NCI-H510A treated with DMSO at 0.1 percent for 48 hours (cell line): ENCODE results near the gene KIF18B.

Source experiments
- DNase-seq: peaks from one replicate; lab custom pipeline; 2025; lab: John Stamatoyannopoulos, UW

The KIF18B gene

DNA sequence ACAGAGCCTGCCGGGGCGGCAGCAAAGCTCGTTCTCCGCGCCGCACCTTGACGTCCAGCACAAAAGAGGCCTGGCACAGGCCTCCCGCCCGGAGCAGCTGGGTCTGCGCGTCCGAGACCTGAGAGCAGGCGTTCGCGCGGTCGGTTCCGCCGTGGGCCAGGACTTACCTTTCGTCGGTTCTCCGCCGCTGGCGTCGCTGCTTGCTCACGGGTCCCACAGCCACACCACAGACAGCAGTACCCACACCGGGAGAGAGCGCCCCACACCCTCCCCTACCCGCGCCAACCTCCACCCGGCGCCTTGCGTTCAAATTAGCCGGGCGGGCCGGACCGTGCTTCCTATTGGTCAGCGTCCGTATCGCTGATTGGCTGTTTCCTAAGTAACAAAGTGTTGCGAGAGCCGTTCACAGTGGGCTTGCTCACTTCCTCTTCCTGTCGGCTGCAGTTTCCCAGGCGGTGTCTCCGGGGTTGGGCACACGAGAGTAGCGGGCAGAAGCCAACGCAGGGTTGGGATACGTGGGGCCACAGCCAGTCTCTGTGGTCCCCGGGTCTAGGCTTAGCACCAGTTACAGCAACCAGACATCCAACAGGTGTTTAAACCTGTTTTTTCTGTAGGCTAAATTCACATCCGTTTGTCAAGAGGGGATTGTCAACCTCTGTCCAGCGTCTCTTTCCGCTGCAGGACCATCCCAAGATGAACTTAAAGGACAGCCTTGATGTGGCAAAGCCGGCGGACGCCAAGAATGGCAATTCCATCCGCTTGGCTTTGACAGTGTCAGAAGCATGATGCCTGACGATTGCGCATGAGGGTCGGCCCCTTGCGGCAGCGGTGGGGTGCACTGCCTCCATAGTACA lies at the start of gene KIF18B:
KIF18B (minus strand) TSS at position 313 of the 854 bp plus-strand sequence. CDS start 11,429 bp downstream, outside the sequence.
- peak; percentile 93 for DNase-seq

- no peak for DNase-seq
Observed at GRCh38 chr17:44996304-44996703, 48.7 kb upstream of the KIF18B start.

DNA sequence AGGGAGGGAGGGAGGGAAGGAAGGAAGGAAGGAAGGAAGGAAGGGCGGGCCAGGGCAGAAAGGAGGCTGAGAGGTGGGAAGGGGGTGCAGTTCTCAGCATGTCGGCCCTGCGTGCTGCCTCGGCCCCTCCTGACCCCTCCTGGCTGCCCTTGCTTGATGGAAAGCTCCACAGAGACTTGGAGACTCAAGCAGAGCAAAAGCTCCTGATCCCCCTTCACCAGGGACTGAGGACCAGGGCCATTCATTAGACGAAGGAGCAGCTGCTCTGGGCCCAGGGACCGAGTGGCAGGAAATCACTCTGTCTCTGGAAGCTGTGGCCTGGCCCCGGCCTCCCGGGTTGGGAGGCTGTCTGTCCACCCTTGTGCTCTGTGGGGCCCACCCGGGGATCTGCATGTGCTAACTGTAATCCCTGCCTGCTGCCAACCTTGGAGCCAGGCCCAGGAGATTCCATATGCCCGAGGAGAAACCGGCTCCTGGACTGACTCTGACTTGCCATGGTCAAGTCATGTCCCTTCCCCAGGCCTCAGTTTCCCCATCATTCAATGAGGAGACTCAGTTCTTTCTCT lies 47.9 kb upstream of the KIF18B start:
- no peak for DNase-seq

DNA sequence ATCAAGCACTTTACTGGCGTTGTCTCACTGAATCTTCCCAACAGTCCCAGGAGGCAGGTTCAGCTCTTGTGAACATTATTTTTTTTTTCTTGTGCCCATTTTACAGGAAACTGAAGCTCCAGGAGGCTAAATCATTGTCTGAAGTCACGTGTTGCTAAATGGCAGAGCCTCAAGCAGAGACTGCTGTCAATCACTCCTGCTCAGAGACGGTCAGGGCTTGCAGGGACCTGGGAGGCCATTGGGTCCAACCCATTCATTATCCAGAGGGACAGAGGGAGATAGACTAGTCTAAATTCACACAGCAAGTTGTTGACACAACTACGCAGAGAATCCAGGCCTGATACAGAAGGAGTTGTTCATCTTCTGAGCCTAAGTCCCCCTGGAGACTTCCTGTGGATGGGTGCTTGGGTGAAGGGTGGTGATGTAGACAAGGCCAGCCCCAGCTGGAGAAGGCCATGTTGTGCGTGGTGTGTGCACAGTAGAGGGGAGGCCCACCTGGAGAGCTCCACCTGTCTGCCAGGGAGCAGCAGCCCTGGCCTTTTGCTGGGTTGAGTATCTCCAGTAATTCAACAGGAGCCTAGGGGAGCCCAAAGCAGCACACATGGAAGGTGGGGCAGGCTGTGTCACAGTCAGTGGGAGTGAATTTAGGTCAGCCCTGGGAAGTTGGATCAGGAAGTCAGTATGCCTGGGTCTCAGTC lies 44.8 kb upstream of the KIF18B start:
- DNase-seq: peak; percentile 71

GRCh38 chr17:44990994-44991393 lies 43.4 kb upstream of the KIF18B start:
- DNase-seq: peak; percentile 32

DNA sequence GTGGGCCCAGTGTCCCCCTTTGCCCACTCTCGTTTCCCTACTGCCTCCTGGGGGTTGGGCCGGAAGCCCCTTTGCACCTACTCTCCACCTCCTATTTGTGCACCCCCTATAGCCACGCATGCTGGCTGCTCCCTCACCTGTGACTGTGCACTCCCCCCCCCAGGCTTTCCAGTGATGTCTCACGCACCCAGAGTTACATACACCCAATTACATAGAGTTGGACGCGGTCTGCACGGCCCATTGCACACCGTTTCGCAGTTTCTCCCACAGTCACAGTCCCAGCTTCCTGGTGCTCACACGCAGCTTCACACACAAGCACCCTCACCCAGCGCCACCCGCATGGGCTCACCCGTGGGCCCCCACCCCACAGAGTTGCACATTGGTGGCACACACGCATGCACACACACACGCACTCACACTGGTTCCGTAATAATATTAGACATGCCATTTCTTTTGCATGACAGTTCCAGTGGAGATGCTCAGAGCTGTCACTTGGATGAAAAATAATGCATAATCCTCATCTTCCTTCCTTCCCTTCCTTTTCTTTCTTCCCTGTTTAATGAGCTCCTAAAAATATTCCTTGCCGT lies 42.1 kb upstream of the KIF18B start:
- DNase-seq: no peak

GRCh38 chr17:44988044-44988942 lies 40.7 kb upstream of the KIF18B start:
- no peak for DNase-seq

DNA sequence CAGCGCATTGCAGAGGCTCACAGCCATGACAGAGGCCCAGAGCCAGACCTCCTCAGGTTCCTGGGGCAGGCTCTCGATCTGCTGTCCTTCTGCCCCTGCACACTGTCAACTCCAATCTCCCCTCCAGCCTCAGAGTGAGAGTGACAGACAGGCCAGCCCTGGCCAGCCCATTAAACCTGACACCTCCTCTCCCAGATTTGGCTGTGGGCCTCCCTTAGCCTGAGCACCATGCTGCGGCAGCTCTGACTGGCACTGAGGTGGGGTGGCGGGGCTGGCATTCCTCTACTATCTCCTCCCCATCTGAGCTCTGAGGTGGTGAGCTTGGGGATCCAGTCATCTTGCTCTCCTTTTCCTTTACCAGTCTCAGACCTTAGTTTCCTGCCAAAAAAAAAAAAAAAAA lies 36.0 kb upstream of the KIF18B start:
- no peak for DNase-seq

GRCh38 chr17:44982113-44982702 lies 34.6 kb upstream of the KIF18B start:
- DNase-seq: no peak

DNA sequence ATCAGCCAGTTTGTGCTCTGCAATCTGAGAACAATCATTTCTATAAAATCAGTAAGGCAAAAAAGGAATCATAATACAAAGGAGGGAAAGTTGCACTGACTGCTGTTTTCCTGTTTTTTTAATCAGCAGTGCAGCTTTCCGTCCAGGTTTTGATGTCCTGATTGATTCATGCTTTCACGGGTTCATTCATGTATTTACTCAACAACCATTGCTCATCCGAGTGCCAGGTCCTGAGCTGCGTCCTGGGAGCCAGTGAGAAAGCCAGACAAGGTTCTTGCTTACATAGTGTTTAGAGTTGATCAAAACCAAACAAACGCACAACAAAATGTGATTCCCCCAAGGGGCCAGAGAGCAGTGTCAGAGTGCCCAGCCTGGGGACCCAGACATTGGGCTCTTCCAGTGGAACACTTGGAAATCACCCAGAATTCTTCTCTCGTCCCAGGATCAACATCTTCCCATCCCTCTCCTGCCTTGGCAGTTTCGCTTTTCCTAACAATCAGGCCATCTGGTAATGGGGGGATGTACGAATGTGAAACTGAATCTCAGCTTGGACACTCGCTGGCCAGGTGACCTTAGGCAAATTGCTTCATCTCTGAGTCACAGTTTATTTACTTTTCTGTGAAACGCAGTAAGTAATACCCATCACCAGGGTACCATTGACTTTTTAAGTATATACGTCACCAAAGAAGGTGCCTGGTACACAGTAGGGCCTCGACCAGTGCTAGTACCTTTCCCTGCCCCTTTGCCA lies 33.8 kb upstream of the KIF18B start:
- peak; percentile 36 for DNase-seq

GRCh38 chr17:44979426-44979995 lies 31.9 kb upstream of the KIF18B start:
- DNase-seq: peak; percentile 57

GRCh38 chr17:44978807-44979206 lies 31.2 kb upstream of the KIF18B start:
- DNase-seq: no peak

DNA sequence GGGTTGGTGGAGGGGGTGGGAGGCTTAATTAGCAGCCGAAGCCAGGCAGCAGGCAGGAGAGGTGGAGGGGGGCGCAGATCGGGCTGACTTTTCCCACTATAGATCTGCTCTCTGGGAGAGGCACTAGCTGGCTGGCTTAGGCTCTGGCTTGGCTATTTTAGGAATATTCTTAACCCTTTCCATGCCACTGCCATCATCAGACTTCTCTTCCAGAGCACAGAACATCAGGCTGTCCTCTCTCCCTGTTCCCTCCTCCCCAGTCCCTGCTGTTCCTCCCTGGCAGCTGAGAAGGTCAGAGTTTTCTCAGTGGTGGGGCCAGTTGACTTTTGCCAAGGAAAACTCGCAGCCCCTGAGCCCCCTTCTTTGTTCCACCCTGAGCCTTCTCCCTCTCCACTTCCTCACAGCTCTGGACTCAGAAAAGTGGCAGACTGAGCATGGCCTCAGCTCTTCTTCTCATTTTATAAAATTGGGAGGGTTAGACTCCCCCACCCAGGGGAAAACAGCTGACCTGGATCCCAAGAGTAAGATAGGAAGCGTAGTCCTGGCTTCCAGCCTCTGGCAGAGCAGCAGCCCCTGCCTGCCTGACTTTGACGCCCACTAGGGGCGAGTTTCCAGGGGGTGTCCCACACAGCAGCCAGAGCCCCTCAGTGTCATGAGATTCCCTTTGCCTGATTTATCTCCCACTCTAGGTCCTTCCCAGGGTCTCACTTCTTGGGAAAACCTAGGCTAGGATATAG lies 30.4 kb upstream of the KIF18B start:
- DNase-seq: no peak

DNA sequence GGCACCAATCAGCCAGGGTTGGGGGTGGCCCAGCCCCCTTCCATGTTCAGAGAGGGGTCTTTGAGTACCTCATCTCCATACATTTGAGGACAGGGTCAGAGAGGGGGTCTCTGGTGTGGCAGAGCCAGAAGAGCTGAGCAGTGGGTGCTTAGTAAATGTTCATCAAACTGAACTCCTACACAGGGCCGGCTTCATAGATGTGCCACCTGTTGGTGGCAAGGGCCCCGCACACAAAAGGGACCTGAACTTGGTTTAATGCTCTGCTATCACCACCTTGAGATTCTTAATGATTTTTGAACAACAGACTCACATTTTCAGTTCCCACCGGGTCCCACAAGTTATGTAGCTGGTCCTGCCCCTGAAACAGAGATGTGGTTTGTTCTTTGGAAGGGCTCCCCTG lies 29.5 kb upstream of the KIF18B start:
- DNase-seq: no peak

GRCh38 chr17:44976206-44976605 lies 28.6 kb upstream of the KIF18B start:
- peak; percentile 83 for DNase-seq

DNA sequence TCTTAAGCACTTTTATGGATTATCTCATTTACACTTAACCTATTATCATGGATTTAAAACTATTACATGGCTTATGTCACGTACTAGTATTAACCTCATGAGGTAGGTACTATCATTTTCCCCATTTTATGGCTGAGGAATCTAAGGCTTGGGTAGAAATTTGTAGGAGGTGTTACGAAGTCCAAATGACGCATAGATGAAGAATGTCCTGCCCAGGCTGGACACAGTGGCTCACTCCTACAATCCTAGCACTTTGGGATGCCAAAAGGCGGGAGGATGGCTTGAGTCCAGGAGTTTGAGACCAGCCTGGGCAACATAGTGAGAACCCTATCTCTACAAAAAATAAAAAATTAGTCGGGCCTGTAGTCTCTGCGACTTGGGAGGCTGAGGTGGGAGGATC lies 25.4 kb upstream of the KIF18B start:
- DNase-seq: no peak

GRCh38 chr17:44971776-44972483 lies 24.4 kb upstream of the KIF18B start:
- DNase-seq: no peak

- no peak for DNase-seq
Observed at GRCh38 chr17:44970136-44970741, 22.7 kb upstream of the KIF18B start.
